Germinal center (tissue), 1 donor: ENCODE results near the gene LAMP1.
A peak's percentile ranks its signal among the peaks of the same experiment; 100 is the strongest.
"Not testable (repeated sequence)": the region's sequence is repeated elsewhere in the genome, so short reads cannot be mapped to it uniquely, and the experiment has no call there.

Experiments
- DNase-seq: peaks from one replicate; pipeline ENCODE4 v3.0.0; 2012; ENCODE audit warnings: mixed read lengths, low spot score

LAMP1 gene

GRCh38 chr13:113297370-113298042 is 467 bp downstream of the LAMP1 start:
- DNase-seq, result peak; percentile 40

DNA sequence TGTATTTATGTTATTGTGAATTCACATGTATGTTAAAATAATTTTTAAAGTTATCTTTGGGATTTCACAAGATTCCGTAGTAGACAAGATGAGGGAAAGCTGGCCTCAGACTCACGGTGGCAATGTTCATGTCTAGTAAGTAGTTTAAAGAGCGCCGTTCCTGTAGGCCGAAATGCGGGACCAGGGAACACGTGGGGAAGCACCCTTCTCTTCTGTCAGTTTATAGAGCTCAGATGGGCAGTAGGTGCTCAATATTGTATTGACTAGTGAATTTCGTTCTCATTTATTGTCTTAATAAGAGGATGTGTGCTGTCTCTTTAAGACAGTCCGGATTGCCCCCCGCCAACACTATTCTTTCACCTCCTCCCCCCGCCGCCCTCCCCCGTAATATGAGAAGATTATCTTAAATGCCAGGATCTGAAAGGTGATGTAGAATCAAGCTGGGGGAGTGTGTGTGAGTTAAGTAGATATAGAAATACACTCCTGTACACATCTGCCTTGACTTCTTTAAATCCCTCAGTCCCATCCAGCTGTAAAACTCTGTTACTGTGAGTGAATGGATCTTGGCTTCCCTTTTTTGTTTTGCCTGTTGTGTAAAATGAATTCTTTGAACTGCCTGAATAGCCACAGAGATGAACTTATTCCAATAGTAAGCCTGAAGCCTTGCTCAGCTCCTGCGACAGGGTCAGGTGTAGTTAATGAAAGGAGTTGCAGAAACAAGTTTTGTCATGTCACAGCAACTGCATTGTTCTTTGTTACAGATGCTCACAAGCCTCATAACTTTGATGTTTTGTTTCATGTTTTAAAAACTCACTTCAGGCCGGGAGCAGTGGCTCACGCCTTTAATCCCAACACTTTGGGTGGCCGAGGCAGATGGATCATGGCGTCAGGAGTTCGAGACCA is 1.3 kb downstream of the LAMP1 start:
- no peak for DNase-seq

GRCh38 chr13:113299951-113300350 is 2.9 kb downstream of the LAMP1 start:
- no peak for DNase-seq

GRCh38 chr13:113302986-113303385 is 5.9 kb downstream of the LAMP1 start:
- DNase-seq, result no peak

DNA sequence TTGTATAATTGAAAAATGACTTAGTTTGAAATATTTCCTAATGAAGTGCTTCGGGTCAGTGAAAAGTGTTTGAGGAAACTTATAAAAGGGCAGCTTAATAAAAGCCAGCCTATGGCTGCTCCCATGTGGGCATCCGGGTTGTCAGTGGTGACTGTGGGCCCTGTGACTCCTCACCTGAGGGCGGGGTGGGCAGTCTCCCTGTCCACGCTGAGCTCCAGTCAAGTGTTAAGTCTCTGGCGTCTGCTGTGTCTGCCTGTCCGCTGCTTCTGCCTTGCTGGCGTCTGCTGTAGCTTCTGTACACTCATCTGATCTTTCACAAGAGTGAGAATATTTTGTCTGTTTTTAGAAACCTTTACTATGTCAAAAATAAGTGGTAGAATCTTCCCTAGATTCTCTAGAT is 7.1 kb downstream of the LAMP1 start:
- DNase-seq, result no peak

DNA sequence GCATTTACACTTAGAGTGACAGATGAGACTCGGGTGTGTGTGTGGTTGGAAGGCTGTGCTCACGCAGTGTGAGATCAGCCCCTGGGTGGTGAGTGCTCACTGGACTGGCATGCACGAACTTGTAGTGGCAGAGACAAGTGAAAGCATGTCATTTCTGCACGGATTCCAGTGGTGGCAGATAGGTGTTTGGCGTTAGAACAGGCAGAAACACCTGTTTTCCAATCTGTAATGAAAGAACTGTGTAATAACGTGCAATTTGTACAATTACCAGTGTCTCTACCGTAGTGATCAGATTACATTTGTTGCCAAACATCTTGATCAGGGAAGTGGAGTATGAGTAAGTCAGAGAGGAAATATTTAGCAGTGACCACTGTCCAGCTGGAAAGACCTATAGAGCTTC is 8.2 kb downstream of the LAMP1 start:
- no peak for DNase-seq

DNA sequence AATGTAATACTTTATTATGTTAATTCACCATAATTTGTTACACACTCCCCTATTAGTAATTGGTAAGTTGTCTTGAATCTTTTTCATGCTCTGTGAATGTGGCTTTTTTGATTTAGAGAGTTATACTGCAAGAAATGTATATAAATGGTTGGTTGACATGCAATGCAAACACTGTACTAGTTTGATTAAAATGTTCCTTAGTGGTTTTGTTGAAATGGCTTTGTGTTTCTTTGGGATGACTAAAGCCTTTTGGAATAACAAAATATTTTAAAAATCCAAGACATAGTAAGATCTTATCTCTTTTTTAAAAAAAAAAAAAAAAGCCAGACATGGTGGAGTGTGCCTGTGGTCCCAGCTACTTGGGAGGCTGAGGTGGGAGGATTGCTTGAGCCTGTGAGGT is 10.5 kb downstream of the LAMP1 start:
- no peak for DNase-seq

DNA sequence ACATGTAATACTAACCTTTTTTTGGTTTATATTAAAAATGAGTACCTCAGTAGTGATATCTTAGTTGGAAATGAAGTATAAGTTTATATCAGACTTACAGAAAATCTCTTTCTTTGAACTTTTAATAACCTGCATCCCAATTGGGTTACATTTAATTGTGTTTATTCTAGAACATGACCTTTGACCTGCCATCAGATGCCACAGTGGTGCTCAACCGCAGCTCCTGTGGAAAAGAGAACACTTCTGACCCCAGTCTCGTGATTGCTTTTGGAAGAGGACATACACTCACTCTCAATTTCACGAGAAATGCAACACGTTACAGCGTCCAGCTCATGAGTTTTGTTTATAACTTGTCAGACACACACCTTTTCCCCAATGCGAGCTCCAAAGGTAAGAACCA is 12.4 kb downstream of the LAMP1 start:
- DNase-seq, result no peak

DNA sequence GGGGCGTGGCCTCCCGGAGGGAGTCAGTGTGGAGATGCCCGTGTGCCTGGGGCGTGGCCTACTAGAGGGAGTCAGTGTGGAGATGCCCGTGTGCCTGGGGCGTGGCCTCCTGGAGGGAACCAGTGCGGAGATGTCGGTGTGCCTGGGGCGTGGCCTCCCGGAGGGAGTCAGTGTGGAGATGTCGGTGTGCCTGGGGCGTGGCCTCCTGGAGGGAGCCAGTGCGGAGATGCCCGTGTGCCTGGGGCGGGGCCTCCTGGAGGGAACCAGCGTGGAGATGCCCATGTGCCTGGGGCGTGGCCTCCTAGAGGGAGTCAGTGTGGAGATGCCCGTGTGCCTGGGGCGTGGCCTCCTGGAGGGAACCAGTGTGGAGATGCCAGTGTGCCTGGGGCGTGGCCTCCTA is 17.1 kb downstream of the LAMP1 start:
- DNase-seq, result not testable (repeated sequence)

DNA sequence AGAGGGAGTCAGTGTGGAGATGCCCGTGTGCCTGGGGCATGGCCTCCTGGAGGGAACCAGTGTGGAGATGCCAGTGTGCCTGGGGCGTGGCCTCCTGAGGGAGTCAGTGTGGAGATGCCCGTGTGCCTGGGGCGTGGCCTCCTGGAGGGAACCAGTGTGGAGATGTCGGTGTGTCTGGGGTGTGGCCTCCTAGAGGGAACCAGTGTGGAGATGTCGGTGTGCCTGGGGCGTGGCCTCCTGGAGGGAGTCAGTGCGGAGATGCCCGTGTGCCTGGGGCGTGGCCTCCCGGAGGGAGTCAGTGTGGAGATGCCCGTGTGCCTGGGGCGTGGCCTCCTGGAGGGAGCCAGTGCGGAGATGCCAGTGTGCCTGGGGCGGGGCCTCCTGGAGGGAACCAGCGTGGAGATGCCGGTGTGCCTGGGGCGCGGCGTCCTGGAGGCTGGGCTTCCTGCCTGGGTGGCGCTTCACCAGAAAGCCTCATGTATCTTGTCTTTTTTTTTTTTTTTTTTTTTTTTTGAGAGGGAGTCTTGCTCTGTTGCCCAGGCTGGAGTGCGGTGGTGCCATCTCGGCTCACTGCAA is 17.9 kb downstream of the LAMP1 start:
- not testable (repeated sequence) for DNase-seq

GRCh38 chr13:113315992-113316391 is 19.0 kb downstream of the LAMP1 start:
- DNase-seq, result no peak

- DNase-seq, result no peak
Measured at GRCh38 chr13:113317031-113317430, 20.0 kb downstream of the LAMP1 start.

GRCh38 chr13:113318956-113319355 is 21.9 kb downstream of the LAMP1 start:
- no peak for DNase-seq

GRCh38 chr13:113319371-113319770 is 22.3 kb downstream of the LAMP1 start:
- DNase-seq, result no peak

DNA sequence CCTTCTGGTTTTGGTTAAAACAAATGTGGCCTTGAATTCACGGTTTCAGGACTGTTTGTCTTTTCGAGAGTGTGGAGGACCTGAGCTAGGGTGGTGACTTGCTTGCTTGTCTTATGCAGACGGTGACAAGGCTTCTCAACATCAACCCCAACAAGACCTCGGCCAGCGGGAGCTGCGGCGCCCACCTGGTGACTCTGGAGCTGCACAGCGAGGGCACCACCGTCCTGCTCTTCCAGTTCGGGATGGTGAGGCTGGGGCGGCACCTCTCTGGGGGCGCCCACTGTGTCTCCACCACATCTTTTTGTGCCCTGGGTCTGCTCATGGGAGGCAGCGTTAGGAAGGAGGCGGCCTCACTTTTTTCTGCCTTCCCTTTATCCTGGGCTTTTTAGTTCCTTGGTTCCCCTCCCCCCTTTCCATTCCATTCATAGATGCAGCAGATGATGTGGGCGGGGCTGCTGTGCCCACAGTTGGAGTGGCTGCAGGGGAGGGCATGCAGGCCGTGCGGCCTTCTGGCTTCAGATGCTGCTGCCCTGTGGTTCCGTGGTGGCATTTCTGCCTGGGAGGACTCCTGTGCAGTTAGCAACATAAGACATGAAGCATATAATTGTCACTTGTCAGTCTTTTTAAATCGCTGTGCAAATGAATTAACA is 23.3 kb downstream of the LAMP1 start:
- no peak for DNase-seq

DNA sequence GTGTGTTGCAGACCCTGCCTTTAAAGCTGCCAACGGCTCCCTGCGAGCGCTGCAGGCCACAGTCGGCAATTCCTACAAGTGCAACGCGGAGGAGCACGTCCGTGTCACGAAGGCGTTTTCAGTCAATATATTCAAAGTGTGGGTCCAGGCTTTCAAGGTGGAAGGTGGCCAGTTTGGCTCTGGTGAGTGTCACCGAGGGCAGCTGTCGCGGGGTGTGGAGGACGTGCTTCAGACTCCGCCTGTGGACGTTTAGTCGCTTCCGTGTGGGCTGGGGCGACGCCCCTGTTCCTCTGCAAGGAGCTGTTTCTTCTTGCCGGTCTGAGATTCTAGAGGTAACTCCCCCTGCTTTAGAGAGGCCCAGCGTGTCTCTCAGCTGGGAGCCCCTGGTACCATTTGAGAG is 24.5 kb downstream of the LAMP1 start:
- DNase-seq, result no peak

DNA sequence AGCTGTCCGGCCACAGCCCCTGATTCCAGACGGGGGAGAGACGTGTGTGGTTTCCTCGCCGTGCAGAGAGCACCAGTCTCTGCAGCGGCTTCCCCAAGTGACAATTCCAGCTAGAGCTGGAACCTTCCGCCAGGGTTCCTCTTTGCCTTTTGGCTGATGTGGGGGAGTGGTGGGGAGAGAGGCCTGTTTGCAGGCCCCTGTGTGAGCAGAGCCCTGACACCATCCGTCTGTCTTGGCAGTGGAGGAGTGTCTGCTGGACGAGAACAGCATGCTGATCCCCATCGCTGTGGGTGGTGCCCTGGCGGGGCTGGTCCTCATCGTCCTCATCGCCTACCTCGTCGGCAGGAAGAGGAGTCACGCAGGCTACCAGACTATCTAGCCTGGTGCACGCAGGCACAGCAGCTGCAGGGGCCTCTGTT is 25.0 kb downstream of the LAMP1 start:
- no peak for DNase-seq

DNA sequence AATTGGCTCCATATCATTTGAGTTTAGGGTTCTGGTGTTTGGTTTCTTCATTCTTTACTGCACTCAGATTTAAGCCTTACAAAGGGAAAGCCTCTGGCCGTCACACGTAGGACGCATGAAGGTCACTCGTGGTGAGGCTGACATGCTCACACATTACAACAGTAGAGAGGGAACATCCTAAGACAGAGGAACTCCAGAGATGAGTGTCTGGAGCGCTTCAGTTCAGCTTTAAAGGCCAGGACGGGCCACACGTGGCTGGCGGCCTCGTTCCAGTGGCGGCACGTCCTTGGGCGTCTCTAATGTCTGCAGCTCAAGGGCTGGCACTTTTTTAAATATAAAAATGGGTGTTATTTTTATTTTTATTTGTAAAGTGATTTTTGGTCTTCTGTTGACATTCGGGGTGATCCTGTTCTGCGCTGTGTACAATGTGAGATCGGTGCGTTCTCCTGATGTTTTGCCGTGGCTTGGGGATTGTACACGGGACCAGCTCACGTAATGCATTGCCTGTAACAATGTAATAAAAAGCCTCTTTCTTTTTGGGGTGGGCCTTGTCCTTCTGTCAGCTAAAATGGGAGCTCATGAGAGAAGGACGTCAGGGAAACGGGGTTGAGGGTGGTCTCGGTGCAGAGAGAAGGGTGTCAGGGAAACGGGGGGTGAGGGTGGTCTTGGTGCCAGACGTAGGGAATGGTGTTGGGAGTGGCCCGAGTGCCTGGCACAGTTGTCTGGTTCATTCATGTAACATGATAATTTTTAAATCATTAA is 26.0 kb downstream of the LAMP1 start:
- no peak for DNase-seq

DNA sequence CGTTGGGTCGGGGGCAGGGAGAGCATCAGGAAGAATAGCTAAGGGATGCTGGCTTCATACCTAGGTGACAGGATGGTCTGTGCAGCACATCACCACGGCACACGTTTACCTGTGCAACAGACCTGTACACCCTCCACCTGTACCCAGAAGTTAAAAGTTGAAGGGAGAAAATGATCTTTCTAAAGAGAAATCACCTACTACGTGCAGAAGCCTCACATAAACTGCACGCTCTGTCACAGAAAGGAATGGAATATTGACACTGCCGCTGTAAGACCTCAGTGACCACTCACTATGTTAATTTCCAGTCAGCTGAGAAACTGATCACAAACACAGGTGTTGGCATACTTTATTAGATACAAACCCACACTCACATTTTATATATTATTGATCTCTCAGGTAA is 26.8 kb downstream of the LAMP1 start:
- DNase-seq, result no peak

- no peak for DNase-seq
Measured at GRCh38 chr13:113324398-113324797, 27.4 kb downstream of the LAMP1 start.

DNA sequence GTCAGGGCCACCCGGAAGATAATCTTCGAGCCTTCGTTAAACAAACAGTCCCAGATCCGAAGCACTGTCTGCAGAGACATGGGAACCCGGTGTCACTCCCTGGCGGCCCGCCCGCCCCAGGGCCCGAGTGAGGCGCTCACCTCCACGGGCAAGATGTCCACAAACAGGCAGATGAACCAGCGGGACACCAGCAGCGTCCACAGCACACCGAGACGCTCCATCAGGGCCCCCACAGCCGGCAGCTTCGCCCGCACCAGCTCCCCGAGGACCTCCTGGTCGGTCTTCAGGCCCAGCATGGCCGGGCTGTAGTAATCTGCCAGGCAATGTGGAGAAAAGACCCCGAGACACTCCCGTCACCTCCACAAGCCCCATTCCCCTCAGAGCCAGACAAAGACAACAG is 28.7 kb downstream of the LAMP1 start:
- no peak for DNase-seq

DNA sequence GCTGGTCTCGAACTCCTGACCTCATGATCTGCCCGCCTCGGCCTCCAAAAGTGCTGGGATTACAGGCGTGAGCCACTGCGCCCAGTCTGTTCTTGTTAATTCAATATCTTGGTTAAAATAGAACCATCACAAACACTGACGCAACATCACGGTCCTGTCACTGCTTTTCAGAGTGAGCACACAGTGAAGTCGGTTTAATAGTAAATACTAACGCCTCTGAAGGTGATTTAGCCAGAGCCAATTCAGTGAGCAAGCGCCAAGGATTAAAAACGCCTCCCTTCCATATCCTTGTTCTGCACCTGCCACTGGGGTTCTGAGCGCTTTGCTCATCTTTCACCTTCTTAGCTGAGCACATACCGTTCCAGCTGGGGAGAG is 30.3 kb downstream of the LAMP1 start:
- DNase-seq, result no peak
